DMS 273 treated with DMSO at 0.1 percent for 48 hours (cell line): ENCODE results near the gene DOCK8.
A peak's percentile ranks its signal among the peaks of the same experiment; 100 is the strongest.

Source experiments
- DNase-seq: peaks from one replicate; lab custom pipeline; 2025; lab: John Stamatoyannopoulos, UW

DOCK8 gene

GRCh38 chr9:414595-414994, 199.9 kb downstream of the DOCK8 start:
- DNase-seq: no peak

- no peak for DNase-seq
These were observed 205.0 kb downstream of the DOCK8 start for GRCh38 chr9:419571-420171.

DNA sequence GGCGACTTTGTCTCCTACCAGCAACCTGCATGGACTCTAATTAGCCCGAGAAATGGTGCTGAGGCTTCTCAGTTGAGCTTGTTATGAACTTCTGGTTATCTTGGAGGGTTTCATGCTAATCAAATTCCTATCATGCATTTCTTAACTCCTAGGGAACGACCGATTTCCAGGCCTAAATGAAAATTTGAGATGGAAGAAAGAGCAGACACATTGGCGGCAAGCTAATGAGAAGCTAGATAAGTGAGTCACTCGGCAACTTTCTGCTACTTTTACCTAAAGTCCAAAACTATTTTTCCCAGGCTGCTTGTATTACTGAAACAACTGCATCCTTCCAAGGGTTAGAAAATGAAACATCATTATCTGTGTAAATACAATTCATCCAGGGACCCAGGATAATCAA, 207.2 kb downstream of the DOCK8 start:
- no peak for DNase-seq

DNA sequence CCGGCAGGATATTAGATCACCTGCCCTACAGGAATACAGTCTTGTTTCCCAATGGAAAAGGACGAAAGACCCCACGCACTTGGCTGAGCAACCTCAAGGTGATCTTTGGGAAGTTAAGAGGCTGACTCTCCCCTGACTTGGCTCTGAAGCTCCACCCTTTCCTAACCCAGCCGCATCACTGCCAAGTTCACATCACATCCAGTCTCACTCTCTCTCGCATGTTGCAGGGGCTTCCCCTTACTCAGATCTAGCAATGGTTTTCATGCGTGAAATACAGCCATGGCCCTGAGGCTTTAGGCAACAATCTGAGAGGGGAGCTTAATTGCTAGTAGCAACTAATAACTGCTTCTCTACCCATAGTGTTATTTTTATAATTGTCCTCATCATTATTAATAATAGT, 211.6 kb downstream of the DOCK8 start:
- no peak for DNase-seq

DNA sequence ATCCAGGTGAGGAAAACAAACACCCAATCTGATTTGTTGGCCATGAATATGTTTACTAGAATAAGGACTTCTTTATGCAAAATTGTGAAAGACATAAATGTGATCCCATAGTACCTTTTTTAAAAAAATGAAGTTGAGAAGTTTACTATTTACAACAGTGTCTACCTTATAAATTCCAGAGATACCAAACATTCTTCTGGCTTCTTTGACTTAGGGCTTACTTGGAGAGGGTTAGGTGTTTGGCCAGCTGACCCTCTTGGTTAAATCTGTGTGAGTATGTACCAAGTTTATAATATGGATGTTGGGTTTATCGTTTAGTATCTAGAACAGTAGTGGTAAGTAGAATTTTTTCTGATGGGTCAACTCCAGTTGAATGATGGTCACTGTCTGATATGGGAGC, 212.3 kb downstream of the DOCK8 start:
- DNase-seq: no peak

- no peak for DNase-seq
These were observed 217.0 kb downstream of the DOCK8 start for GRCh38 chr9:431701-432100.

GRCh38 chr9:436482-436881, 221.8 kb downstream of the DOCK8 start:
- no peak for DNase-seq

DNA sequence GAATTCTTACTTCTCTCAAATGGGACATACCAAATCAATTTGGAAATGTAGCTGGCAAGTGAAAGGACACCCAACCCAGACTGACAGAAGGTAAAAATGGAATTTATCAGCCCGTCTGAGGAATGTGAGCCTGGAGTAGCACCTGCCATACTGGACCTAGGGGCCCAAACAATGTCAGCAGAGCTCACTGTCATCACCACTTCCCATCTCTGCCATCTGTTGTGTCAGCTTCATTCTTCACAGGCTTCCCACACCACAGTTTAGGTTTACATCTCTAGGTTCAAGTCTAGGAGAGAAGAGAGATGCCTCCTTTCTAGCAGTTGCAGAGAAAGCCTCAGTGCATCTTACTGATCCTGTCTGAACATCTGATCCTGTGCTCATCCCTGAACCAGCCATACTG, 222.4 kb downstream of the DOCK8 start:
- DNase-seq: no peak

- DNase-seq: no peak
These were observed 222.9 kb downstream of the DOCK8 start for GRCh38 chr9:437574-438001.

GRCh38 chr9:438066-438465, 223.4 kb downstream of the DOCK8 start:
- DNase-seq: no peak

GRCh38 chr9:438961-439768, 224.5 kb downstream of the DOCK8 start:
- DNase-seq: no peak

DNA sequence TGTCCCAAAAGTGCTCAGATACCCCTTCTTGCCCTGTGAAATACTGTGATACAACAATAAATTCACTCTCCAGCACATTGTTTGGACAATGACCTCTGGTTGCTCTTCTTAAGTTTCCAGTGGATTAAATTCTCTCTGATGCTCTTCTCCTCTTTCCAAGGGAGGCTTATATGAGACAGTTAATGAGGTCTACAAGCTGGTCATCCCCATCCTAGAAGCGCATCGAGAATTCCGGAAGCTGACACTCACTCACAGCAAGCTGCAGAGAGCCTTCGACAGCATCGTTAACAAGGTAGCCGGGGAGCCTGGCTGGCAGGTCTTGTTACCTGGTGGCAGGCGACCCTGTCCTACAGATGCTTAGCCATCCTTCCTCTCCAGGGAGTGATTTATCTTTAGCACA, 226.5 kb downstream of the DOCK8 start:
- no peak for DNase-seq

- DNase-seq: no peak
These were observed 229.9 kb downstream of the DOCK8 start for GRCh38 chr9:444528-444927.

GRCh38 chr9:445033-445432, 230.4 kb downstream of the DOCK8 start:
- DNase-seq: no peak

GRCh38 chr9:446074-446699, 231.5 kb downstream of the DOCK8 start:
- DNase-seq: no peak

- DNase-seq: no peak
These were observed 232.8 kb downstream of the DOCK8 start for GRCh38 chr9:447230-448025.

DNA sequence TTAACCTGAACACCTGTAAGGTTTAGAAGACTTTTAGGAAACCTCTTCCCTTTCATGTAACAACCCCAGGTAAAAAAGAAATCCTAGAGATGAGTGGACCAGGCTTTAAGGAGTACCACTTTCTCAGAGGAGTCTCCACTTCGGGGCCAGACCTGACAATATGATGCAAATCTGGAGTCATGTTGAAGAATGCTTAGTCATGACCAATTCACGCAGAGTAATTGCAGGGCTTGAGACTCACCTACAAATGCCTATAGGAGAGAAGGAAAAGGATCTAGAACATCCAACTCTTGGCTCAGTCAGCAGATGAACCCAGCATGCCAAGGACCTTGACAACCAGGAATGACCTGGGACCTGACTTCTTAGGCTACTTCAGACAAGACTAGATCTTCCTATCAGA, 235.4 kb downstream of the DOCK8 start:
- no peak for DNase-seq

- no peak for DNase-seq
These were observed 235.9 kb downstream of the DOCK8 start for GRCh38 chr9:450561-450960.

- DNase-seq: no peak
These were observed 239.2 kb downstream of the DOCK8 start for GRCh38 chr9:453832-454231.

DNA sequence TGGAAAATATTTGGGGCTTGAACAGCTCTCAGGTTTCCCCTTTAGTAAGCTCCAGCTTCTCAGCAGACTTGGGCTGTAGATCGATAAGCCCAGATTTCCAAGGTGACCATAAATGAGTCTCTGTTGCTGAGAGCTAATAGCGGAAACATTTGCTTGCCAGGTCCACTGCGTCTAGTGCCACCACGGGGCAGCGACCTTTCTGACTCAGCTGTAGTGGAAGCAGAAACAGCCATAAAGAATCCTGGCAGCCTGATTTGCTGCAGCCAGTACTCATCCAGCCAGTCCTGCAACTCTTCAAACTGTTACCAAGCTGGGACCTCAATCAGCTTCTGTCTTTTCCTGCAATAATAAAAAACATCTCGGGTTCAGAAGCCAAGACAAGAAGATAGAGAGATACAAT, 241.7 kb downstream of the DOCK8 start:
- DNase-seq: peak; percentile 10

DNA sequence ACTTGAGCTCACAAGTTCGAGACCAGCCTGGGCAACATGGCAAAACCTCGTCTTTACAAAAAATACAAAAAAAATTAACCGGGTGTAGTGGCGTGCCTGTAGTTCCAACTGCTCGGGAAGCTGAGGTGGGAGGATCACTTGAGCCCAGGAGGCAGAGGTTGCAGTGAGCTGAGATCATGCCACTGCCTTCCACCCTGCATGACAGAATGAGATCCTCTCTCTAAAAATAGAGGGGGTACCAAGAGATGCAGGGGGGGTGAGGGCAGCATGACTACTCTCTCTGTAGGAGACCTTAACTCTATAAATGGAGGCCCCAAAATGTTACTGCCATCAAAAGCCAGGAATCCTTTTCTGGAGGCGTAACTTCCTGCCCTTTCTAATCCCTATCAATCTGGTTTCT, 243.9 kb downstream of the DOCK8 start:
- DNase-seq: no peak
